Measurements from ENCODE around the gene C17orf113. TPM values are rescaled to one million over a fixed set of nuclear protein-coding genes. Genes with fewer than 3 reads are reported as not detected.

C17orf113 gene
- total and polyA plus RNA-seq, 2 of the 4 experiments (the other 2 are of a cell fraction): under 0.01 to 0.03 TPM

DNA sequence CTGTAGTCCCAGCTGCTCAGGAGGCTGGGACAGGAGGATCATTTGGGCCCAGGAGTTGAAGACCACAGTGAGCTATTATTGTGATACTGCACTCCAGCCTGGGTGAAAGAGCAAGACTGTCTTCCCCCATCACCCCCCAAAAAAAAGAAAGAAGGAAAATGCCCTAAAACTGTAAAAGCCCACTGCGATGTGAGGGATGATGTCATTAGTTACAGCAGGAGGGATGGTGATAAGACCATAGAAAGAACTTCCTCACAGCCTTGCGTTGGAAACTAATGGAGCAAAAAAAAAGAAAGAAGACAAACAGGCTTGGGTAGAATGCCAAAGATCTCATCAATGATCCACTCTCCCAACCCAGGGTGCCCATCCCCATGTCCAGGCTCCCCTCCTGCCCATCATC is 29.1 kb upstream of the C17orf113 start:
- Histone ChIP-seq H3K4me2 (ENCODE audit: low read depth, low read length) (no peak overlapping the region), H2AK5ac (ENCODE audit: low read depth, low read length) (no peak overlapping the region), H3K4me3 (ENCODE audit: insufficient read depth, low read depth, low read length) (no peak overlapping the region), H3K9me3 (ENCODE audit: control insufficient read depth, insufficient read depth, low read length) (no peaks in the 10 kb centered on the region), H2BK120ac (ENCODE audit: low read depth, low read length) (no peak overlapping the region), H3K9me1 (ENCODE audit: insufficient read depth, low read length) (no peaks in the 10 kb centered on the region), H3K36me3 (ENCODE audit: control insufficient read depth, insufficient read depth, low read length) (no peaks in the 10 kb centered on the region), H2AFZ (replicated peaks; ENCODE audit: low read length, poor library complexity) (no peak overlapping the region), H3K9ac (ENCODE audit: low read depth, low read length) (no peak overlapping the region), H3K27me3 (ENCODE audit: control insufficient read depth, insufficient read depth, low read length) (peaks cover 47% of the 10 kb centered on the region), H3K27ac (ENCODE audit: insufficient read depth, low read length) (no peak overlapping the region), H2BK20ac (ENCODE audit: low read depth, low read length) (no peak overlapping the region), H2AK9ac (replicated peaks; ENCODE audit: low read depth, low read length, poor library complexity) (no peak overlapping the region), H2BK15ac (ENCODE audit: low read depth, low read length) (no peak overlapping the region), H3K56ac (ENCODE audit: extremely low read depth, insufficient read depth, low read length) (no peak overlapping the region), H3K4me1 (ENCODE audit: control insufficient read depth, insufficient read depth, low read length) (no peaks in the 10 kb centered on the region), H3K18ac (ENCODE audit: low read depth, low read length) (no peak overlapping the region), H4K20me1 (ENCODE audit: insufficient read depth, low read length) (no peaks in the 10 kb centered on the region), H3K23ac (ENCODE audit: low read depth, low read length) (no peak overlapping the region; the same call in 1 of the 2 replicates), H3K4ac (ENCODE audit: low read depth, low read length) (no peak overlapping the region), H2BK5ac (ENCODE audit: low read depth, low read length, poor library complexity, severe bottlenecking) (no peak overlapping the region), H4K5ac (ENCODE audit: low read depth, low read length) (no peak overlapping the region), H4K8ac (ENCODE audit: low read depth in 2 of 2, low read length in 2 of 2) (no peak overlapping the region), H4K91ac (ENCODE audit: insufficient read depth, low read depth, low read length) (no peak overlapping the region), H3K79me1 (ENCODE audit: low read depth in 1 of 2, low read length in 2 of 2) (no peaks in the 10 kb centered on the region), H3K14ac (replicated peaks; ENCODE audit: low read depth, low read length) (no peak overlapping the region)
- WGBS, 2 experiments (ENCODE audit: extremely low coverage in 2 of 2, insufficient read length in 1 of 2): no CpG with 5 or more reads among the region's 2 CpGs
- dilution Hi-C loops (cut with HindIII; ENCODE audit: low sequenced_read_pairs, unreplicated experiment) (no loop called here), intact Hi-C loops (cut with micrococcal nuclease) (no loop called here), in situ Hi-C loops (cut with MboI; ENCODE audit: low sequenced_read_pairs) (no loop called here)
- ATAC-seq (ENCODE audit: low read depth) (no peak), DNase-seq (no peak)
- TF ChIP-seq, protein P1, sequence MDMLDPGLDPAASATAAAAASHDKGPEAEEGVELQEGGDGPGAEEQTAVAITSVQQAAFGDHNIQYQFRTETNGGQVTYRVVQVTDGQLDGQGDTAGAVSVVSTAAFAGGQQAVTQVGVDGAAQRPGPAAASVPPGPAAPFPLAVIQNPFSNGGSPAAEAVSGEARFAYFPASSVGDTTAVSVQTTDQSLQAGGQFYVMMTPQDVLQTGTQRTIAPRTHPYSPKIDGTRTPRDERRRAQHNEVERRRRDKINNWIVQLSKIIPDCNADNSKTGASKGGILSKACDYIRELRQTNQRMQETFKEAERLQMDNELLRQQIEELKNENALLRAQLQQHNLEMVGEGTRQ (IDR thresholded peaks at IDR 0.05; ENCODE audit: low read depth, low read length): no peak
- TF ChIP-seq, protein P2, sequence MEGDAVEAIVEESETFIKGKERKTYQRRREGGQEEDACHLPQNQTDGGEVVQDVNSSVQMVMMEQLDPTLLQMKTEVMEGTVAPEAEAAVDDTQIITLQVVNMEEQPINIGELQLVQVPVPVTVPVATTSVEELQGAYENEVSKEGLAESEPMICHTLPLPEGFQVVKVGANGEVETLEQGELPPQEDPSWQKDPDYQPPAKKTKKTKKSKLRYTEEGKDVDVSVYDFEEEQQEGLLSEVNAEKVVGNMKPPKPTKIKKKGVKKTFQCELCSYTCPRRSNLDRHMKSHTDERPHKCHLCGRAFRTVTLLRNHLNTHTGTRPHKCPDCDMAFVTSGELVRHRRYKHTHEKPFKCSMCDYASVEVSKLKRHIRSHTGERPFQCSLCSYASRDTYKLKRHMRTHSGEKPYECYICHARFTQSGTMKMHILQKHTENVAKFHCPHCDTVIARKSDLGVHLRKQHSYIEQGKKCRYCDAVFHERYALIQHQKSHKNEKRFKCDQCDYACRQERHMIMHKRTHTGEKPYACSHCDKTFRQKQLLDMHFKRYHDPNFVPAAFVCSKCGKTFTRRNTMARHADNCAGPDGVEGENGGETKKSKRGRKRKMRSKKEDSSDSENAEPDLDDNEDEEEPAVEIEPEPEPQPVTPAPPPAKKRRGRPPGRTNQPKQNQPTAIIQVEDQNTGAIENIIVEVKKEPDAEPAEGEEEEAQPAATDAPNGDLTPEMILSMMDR (conservative IDR thresholded peaks at IDR 0.05; ENCODE audit: low read depth, low read length): no peak
- TF ChIP-seq CHD1 (IDR thresholded peaks at IDR 0.05; ENCODE audit: low read depth, low read length) (no peak), RCOR1 (IDR thresholded peaks at IDR 0.05; ENCODE audit: insufficient replicate concordance, low read length) (no peak), SMC3 (IDR thresholded peaks at IDR 0.05; ENCODE audit: low read depth, low read length) (no peak), FOS (IDR thresholded peaks at IDR 0.05; ENCODE audit: low read depth, low read length) (no peak), NFE2L2 (IDR thresholded peaks at IDR 0.05; ENCODE audit: low read depth, low read length) (no peak), RAD21 (IDR thresholded peaks at IDR 0.05; ENCODE audit: low read length) (no peak), POLR2A (IDR thresholded peaks at IDR 0.05; ENCODE audit: low read depth, low read length) (no peak), MAZ (IDR thresholded peaks at IDR 0.05; ENCODE audit: borderline replicate concordance, low read depth, low read length) (no peak), MXI1 (IDR thresholded peaks at IDR 0.05; ENCODE audit: borderline replicate concordance, low read depth, low read length) (no peak), MAFK (IDR thresholded peaks at IDR 0.05; ENCODE audit: low read depth, low read length) (no peak), RFX5 (IDR thresholded peaks at IDR 0.05; ENCODE audit: low read depth, low read length) (no peak), CEBPB (IDR thresholded peaks at IDR 0.05; ENCODE audit: low read depth, low read length) (no peak), BHLHE40 (IDR thresholded peaks at IDR 0.05; ENCODE audit: low read depth, low read length) (no peak)
- TF ChIP-seq, protein P3, sequence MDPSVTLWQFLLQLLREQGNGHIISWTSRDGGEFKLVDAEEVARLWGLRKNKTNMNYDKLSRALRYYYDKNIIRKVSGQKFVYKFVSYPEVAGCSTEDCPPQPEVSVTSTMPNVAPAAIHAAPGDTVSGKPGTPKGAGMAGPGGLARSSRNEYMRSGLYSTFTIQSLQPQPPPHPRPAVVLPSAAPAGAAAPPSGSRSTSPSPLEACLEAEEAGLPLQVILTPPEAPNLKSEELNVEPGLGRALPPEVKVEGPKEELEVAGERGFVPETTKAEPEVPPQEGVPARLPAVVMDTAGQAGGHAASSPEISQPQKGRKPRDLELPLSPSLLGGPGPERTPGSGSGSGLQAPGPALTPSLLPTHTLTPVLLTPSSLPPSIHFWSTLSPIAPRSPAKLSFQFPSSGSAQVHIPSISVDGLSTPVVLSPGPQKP (IDR thresholded peaks at IDR 0.05; ENCODE audit: borderline replicate concordance, low read depth, low read length): no peak
- ChIA-PET POLR2A (ENCODE audit: unreplicated experiment) (no interaction called here), CTCF (no interaction called here)
- no TSS peak for BruUV-seq (replicated peaks)

Measured in IMR-90 (cell line).